SU-DHL-6 (cell line): Measurements from ENCODE around the gene ZNF175.
A peak's percentile ranks its signal among the peaks of the same experiment; 100 is the strongest.

Source experiments
- EZH2phosphoT487 ChIP-seq: fragments of 200-600 bp; sonication (generic), shearing (Covaris generic); conservative IDR thresholded peaks from 2 replicates; pipeline ENCODE4 v1.6.1; 2018; ENCODE audit warnings: mild to moderate bottlenecking, antibody characterized with exemption, low read length, moderate library complexity, mixed read lengths
- TF ChIP-seq, protein P1 (sequence below): fragments of 200-600 bp; sonication (generic); IDR thresholded peaks from one replicate; pipeline ENCODE4 v1.5.1; 2017; ENCODE audit warnings: antibody characterized with exemption, mild to moderate bottlenecking, low read length, moderate library complexity; ENCODE audit not compliant: insufficient read depth, poor library complexity, severe bottlenecking

DNA sequence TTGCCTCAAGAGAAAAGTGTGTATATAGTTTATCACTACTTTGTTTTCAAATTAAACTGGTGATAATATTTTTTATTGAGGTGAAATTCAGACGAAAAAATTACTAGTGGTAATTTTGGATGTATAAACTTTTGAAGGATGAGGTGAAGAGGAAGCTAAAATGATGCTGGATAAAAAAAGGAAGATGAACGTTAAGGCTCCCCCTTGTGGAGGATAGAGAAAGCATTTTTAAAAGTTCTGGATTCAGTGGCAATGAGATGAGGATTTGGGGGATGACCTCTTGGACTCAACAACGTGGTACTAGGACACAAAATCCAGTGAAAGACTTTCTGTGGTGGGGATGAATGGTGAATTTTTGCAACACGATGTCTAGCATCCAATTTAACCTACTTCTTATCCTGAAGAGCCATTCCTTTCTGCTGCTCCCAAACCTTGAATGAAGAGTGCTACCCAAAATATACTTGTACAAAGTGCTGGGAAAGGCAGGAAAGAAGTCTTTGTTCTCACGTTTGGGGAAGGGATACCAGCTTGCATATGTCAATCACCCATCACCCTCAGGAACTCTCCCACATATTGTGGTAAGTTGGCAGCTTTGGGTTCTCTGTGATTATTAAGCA lies 66.4 kb downstream of the ZNF175 start:
- TF ChIP-seq, protein P1, sequence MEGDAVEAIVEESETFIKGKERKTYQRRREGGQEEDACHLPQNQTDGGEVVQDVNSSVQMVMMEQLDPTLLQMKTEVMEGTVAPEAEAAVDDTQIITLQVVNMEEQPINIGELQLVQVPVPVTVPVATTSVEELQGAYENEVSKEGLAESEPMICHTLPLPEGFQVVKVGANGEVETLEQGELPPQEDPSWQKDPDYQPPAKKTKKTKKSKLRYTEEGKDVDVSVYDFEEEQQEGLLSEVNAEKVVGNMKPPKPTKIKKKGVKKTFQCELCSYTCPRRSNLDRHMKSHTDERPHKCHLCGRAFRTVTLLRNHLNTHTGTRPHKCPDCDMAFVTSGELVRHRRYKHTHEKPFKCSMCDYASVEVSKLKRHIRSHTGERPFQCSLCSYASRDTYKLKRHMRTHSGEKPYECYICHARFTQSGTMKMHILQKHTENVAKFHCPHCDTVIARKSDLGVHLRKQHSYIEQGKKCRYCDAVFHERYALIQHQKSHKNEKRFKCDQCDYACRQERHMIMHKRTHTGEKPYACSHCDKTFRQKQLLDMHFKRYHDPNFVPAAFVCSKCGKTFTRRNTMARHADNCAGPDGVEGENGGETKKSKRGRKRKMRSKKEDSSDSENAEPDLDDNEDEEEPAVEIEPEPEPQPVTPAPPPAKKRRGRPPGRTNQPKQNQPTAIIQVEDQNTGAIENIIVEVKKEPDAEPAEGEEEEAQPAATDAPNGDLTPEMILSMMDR = peak; percentile 25
- TF ChIP-seq EZH2phosphoT487 = no peak
